HG02588 (cell line): ENCODE data around the gene DIP2A.
"Not testable (repeated sequence)": the region's sequence is repeated elsewhere in the genome, so short reads cannot be mapped to it uniquely, and the experiment has no call there.

Source experiments
- ATAC-seq: cut with Tn5 transposase; IDR thresholded peaks from one replicate; pipeline ENCODE4 v1.9.1; 2021; ENCODE audit warnings: mild to moderate bottlenecking, moderate library complexity; ENCODE audit not compliant: unreplicated experiment

The DIP2A gene

DNA sequence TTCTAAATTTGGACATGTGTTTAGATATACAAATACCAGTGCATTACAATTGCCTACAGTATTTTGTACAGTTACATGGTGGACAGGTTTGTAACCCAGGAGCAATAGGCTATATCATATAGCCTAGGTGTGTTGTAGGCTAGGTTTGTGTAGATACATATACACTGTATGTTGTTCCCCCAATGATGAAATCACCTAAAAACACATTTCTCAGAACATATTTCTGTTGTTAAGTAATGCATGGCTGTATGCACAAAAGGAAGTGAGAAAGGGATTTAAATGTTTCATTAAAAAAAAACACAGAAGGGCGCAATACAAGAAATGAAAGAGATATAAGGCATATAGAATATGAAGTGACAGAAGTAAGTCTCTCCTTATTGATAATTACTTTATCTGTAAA, 114.2 kb downstream of the DIP2A start:
- ATAC-seq, result no peak

DNA sequence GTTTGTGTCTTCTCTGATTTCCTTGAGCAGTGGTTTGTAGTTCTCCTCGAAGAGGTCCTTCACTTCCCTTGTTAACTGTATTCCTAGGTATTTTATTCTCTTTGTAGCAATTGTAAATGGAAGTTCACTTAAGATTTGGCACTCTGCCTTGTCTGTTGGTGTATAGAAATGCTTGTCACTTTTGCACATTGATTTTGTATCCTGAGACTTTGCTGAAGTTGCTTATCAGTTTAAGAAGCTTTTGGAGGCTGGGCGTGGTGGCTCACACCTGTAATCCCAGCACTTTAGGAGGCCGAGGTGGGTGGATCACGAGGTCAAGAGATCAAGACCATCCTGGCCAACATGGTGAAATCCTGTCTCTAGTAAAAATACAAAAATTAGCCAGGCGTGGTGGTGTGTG, 119.1 kb downstream of the DIP2A start:
- not testable (repeated sequence) for ATAC-seq

DNA sequence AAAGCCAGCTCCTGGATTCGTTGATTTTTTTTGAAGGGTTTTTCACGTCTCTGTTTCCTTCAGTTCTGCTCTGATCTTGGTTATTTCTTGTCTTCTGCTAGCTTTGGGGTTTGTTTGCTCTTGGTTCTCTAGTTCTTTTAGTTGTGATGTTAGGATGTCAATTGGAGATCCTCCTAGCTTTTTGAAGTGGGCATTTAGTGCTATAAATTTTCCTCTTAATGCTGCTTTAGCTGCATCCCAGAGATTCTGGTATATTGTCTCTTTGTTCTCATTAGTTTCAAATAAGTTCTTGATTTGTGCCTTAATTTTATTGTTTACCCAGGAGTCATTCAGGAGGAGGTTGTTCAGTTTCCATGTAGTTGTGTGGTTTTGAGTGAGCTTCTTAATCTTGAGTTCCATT, 120.7 kb downstream of the DIP2A start:
- not testable (repeated sequence) for ATAC-seq

DNA sequence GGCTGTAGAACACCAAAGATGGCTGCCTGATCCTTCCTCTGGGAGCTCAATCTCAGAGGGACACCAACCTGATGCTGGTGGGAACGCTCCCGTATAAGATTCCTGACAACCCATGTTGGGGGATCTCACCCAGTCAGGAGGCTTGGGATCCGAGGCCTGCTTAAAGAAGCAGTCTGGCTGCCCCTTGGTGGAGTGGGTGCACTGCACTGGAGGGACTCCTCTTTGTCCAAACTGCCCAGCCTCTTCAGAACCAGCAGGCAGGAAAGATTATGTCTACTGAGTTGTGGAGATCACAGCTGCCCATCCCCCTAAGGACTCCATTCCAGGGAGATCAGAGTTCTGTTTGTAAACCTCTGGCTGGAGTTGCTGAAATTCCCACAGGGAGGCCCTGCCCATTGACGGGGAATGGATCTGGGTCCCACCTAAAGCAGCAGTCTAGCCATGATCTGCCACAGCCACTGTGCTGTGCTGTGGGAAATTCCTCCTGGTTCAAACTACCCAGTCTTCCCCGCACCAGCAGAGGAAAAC, 123.2 kb downstream of the DIP2A start:
- no peak for ATAC-seq

DNA sequence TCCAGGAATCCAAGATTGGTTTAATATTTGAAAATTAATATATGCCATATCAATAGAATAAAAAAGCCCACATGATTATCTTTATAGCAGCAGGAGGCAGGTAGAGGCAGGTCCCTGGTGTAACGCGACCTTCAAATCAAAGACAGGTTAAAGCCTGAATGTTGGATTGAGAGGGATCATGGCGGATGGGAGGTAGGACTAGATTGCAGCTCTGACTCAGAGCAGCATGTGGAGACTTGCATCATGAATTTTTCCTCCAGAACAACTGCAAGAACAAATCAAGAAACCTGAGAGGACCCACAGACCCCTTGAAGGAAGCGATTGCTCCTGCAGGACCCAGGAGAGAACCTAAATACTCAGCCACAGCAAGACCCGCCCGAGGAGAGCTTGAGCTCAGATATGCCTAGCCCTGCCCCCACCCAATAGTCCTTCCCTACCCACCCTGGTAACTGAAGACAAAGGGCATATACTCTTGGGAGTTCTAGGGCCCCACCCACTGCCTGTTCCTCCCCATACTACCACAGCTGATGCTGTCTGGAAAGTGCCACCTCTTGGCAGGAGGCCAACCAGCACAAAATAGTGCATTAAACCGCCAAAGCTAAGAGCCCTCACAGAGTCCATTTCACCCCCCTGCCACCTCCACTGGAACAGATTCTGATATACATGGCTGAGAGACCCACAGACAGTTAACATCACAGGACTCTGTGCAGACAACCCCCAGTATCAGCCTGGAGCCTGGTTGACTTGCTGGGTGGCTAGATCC, 126.7 kb downstream of the DIP2A start:
- ATAC-seq, result no peak

DNA sequence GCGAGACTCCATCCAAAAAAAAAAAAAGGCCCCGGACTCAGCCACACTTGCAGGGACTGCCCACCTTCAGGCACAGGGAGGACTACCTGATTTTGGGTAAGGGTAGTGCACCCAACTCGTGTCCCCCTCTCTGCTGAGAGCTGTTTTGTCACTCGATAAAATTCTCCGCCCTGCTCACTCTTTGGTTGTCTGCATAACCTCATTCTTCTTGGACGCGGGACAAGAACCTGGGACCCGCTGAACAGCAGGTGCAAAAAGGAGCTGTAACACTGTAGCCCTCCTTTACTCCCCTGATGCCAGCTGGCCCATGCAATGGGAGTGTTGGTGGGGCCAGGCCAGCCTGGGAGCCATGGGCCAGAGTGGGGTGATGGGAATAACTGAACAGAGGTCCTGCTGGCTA, 135.6 kb downstream of the DIP2A start:
- ATAC-seq, result no peak

DNA sequence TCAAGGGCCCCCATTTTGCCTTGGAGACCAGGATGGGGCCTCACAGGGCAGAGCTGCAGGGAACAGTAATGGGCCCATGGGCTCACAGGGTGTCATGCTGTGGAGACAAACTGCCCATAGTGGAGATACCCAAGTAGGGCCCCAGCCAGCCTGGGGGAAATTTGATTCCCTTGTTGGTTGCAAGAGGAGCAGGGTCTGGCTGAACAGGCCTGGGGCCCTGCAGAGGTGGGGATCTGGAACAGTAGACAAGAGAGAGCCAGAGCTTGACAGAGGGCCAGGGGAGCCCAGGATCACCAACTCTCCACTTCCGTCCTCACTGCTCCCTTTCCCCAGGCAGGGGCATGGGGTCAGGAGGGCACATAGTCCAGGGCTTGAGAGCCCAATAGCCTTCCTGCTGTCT, 137.5 kb downstream of the DIP2A start:
- ATAC-seq, result no peak

DNA sequence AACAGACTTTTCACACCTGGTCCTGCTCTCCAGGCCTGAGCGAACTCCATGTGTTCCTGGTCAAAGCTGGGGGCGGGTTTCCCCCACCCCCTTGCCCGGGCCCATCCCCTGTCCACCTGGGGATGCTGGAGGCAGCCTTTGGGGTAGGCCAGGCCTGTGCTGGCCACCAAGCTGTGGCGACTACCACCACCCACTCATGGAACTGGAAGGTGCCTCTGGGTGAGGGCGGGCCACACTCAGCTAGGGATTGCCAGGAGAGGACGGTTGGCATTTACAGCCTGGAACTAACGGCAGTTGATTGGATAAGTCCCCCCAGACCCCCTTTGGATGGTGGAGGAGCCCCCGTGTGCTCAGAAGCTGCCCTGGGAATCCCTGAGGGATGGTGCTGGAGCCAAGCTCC, 138.3 kb downstream of the DIP2A start:
- ATAC-seq, result no peak

DNA sequence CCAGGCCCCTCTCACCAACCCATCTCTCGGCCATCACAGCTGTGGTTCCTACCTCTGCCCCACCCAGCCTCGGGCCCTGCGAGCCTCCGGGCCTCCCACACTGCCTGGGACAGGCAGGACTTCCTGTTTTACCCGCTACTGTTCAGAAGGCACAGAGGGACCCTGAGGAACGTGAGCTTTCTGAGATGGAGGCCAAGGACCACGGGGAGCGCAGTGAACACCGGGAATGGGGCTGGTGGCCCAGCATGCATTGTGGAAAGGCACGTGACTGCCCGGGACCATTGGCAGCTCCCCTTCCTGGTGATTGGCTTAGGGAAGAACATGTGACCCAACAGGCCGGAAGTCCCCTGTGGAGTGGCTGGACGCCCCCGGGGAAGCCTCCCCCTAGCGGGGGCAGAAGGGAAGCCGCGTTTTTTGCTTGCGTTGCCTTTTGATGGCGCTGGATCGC, 139.2 kb downstream of the DIP2A start:
- no peak for ATAC-seq

DNA sequence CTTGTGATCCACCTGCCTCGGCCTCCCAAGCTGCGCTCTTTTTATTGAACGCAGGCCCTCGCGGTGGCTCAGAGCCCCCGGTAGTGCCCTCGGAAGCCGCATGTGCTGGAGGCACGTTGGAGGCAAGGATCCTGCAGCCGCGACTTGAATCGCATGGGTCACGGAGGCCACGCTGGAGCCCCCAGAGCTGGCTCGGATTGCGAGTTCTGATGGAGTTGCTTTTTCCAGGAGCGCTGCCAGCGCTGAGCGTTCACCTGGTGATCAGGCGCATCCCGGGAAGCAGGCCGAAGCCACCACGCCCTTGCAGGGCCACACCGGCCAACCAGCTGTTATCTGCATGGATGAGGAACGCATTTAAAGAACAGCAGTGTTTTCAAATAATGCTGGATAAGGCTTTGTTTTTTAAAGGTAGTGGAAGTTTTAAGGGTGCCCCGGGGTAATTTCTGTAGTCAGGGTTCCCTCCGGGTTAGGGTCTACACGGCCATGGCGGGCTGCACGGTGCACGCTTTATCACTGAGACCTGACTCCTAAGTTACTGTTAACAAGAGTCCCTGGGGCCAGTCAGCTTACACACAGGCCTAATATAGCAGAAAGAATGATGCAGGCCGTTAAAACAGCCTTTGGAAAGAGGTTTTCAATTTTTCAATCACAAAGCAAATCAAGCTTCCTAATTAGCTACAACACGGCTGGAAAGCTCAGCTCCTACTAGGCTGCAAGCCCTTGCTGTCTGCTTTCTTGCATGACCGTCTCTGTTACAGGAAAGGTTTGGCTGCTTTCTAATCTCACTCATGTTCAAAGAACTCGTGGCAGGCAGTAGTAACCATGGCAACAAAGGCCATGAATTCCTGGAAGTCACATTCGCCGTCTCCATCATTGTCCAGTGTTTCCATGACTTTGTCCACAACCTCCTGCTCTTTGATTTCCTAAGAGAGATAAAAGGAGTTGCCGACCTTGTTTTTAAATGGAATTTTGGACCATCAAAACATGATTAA, 140.2 kb downstream of the DIP2A start:
- no peak for ATAC-seq

DNA sequence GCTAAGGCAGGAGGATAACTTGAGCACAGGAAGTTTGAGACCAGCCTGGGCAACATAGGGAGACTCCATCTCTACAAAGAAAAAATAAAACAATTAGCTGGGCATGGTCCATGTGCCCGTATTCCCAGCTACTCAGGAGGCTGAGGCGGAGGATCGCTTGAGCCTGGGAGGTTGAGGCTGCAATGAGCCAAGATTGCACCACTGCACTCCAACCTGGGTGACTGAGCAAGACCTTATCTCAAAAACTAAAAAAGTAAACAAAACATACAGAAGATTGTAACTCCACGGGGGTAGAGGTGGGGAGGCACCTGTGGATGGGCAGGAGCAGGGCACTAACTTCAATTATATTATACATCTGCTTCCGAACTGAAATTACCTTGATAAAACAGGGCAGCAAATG, 141.6 kb downstream of the DIP2A start:
- ATAC-seq, result no peak

DNA sequence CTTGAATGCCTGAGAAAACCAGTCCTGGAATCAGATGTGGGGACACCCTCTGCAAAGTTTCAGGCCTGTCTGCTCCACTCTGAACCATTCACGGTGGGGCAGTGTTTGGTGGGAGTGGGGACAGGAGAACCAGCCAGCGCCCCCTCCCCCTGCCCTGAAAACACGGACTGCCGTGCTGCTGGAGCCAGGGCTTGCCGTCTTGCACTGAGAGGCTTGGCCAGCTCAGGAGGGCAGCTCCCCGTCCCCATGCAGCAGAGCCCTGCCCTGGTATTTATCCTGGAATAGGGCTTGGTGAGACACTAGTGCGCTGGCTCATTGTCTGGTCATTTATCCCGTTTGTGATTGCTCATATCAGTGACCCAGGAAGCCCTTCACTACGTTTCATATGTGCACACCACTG, 142.3 kb downstream of the DIP2A start:
- no peak for ATAC-seq

DNA sequence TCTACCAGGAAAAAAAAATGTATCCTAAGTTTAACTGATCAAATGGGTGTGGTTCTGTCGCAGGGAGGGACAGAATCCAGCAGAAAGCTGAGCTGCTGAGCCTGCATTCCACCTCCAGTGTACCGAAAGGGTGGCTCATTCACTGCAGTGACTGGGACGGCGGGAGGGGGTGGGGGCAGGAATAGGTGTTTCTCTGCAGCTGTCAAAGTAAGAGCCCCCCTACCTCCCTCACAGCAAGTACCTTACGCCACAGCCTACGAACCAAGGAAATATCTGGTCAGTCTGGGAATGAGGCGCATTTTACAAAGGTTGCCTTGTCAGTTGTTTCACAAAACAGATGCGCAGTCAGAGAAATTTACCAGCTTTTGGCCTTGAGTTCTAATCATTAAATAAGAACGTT, 144.5 kb downstream of the DIP2A start:
- no peak for ATAC-seq

DNA sequence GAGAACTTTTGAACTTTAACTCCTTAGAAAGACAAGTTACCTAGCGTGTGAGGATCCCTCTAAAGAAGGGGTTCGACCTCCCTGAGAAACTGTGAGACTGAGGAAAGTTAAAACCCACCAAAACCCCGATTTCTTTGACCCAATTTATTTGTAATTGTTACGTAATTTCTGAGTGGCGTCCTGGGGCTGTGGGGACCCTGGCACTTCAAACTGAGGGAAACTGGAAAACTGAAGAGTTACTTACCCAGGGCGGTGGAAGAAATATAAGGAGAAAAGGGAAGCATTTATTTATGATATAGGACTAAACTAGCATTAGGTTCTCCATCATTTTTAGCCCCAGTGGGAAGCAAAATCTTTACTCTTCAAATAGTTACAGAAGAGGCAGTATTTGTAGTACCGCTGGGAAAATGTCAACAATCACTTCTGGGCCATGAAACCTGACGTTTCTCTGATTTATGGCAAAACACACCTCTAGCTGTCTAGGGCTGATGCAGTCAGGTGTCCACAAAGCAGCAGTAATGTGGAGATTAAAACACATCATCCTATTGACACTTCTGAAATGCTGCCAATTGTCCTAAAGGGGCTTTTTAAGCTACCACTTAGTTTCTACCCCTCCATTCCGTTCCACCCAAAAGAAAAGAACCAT, 145.8 kb downstream of the DIP2A start:
- ATAC-seq, result no peak

DNA sequence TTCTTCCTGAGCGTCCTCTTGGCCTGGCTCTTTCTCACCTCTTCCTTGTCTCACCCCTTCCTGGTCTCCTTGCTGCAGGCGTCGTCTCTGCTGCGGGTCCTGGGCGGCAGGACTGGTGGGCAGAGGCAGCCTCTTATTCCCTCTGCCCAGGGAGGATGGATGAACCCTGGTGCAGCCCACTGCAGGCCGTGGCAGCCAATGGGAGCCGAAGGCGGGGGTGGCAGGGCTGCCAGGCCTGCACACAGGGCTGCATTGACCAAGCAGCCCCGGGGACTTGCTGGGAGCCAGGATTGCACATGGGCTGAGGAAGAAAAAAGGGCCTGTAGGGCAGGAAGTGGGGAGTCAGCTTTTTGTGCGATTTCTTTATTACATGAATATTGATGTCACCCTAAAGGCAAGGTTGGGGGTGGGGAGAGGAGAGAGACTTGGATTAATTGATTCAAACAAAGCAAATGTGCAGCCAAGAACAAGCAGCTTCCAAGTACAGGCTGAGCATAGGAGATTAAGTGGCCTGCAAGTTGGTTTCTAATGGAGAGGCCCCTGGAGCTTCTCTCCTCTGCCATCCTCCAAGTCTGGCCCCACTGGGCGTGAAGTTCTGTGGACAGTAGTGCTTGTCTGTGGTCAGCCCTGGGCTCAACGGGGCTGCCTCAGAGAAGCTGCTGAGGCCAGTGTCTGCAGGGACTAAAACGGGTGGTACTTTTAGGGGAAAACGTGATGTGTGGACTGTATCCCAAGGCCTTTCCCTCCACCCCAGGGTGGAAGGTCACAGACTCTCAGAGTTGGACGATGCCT, 146.5 kb downstream of the DIP2A start, which contains the start of gene S100B:
TSS of gene S100B (minus strand) at position 108 of the 792 bp plus-strand sequence. CDS start 2,667 bp downstream, outside the sequence.
- no peak for ATAC-seq

DNA sequence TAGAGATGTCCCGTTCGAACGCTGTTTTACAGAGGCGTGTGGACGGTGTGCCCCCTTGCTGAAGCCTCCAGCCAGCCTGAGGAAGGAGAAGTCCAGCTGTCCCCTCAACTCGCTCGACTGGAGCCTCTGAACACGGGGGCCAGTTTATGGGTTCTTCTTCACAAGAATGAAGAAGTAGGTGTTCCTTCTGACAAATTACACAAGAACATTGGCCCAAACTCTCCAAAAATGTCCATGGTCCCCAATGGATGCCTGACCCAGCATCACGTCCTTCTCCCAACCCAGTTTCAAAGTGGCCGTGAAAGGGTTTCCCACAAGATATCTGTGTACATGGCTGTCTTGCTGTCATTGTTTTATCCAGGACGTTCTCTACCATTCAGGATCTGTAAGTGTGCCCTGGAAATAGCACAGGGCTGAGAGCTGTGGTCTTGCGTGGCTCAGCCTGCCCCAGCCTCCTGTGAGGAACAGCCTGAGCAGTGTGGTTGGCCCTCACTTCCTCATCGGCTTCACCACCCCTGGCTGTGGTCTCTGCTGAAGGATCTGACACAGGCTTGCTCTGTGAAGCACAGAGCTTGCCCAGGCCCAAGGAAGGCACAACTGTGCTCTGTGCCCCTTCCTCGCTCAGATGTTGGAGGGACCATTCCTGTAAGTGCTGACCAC, 147.2 kb downstream of the DIP2A start:
- ATAC-seq, result no peak

DNA sequence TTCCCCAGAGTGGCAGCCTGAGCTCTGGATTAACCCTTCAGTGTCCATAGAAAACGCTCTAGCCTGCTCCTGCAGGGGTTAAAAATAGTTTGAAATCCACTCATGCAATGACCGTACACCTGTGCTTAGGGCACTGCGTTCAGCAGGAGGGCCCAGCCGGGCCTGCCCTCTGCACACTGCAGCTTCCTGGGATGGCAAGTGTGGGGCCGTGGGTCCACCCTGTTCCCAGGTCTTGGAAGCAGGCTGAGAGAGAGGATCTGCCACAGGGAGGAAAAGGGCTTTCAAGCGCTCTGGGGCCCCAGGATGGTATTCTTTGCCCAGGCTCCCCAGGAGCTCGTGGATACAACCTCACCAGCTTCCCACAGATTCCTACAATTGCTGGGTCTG, 147.7 kb downstream of the DIP2A start:
- no peak for ATAC-seq

DNA sequence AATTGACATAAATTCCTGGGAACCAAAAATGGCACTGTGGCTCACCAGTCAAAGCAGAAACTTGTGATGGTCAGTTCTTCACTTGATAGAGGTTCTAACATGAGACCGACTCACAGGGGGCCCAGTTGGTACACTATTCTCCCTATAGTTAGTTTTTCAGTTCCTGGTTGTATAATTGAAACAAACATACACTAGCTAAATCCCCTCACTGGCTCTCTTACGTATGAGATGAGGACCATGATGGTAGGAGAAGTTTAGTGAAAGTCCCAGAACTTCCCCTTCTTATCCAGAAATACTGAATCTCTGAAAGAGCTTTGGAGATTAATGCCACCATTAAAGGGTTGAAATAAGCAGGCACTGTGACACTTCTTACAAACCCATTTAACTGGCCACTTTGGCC, 148.9 kb downstream of the DIP2A start:
- no peak for ATAC-seq

DNA sequence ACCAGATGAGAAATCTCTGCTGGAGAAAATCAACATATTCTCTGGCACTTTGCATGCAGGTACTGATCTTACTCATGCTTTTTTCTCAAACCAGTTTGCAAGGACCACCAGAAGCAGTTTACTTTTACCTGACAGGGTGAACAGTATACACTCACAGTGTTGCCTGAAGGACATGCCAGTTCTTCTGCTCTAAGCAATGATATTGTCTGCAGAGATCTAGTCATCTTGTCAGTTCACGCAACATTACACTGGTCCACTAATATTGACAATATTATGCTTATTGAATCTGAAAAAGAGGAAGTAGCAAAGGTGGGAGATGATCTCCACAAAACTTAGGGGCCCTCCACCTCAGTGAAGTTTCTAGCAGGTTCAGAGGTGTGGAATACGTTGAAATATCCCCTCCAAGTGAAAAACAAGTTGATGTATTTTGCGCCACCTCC, 150.0 kb downstream of the DIP2A start:
- no peak for ATAC-seq
